Liver (tissue), 9 donors: ENCODE data around the gene KCNMB2. TPM values are rescaled to one million over a fixed set of nuclear protein-coding genes. Genes with fewer than 3 reads are reported as not detected.

Experiments
- DNase-seq: peaks from one replicate; pipeline ENCODE4 v3.0.0-alpha.2; 2017; ENCODE audit warnings: low spot score
- H3K27ac ChIP-seq, 2 donors: one replicate each; pipeline ENCODE4 v1.7.0; 2013; ENCODE audit warnings: inconsistent platforms in 2 of 2, low read length in 2 of 2, control low read depth in 1 of 2, low read depth in 1 of 2, mild to moderate bottlenecking in 1 of 2
- H3K27me3 ChIP-seq, 4 donors: one replicate each; pipeline versions ENCODE4 v1.6.1 to v1.7.0; 2013; ENCODE audit warnings: low read length in 3 of 4, inconsistent platforms in 1 of 4, mild to moderate bottlenecking in 1 of 4, moderate library complexity in 1 of 4; ENCODE audit not compliant: control insufficient read depth in 4 of 4, insufficient read depth in 4 of 4
- H3K36me3 ChIP-seq, 4 donors: one replicate each; pipeline versions ENCODE4 v1.6.1 to v1.7.0; 2013; ENCODE audit warnings: low read length in 3 of 4, mild to moderate bottlenecking in 3 of 4, low read depth in 1 of 4, moderate library complexity in 1 of 4; ENCODE audit not compliant: control insufficient read depth in 4 of 4, insufficient read depth in 3 of 4
- H3K4me1 ChIP-seq, 4 donors: one replicate each; pipeline versions ENCODE4 v1.6.1 to v1.7.0; 2013; ENCODE audit warnings: low read length in 3 of 4, mild to moderate bottlenecking in 3 of 4, moderate library complexity in 1 of 4; ENCODE audit not compliant: control insufficient read depth in 4 of 4, insufficient read depth in 4 of 4
- H3K4me3 ChIP-seq, 3 donors: one replicate each; pipeline versions ENCODE4 v1.6.1 to v1.7.0; 2013; ENCODE audit warnings: low read length in 3 of 3, control low read depth in 1 of 3, low read depth in 1 of 3, mild to moderate bottlenecking in 1 of 3
- H3K9ac ChIP-seq, 2 donors: one replicate each; pipeline ENCODE4 v1.7.0; 2013; ENCODE audit warnings: low read length in 2 of 2, mild to moderate bottlenecking in 2 of 2, moderate library complexity in 2 of 2, control low read depth in 1 of 2, low read depth in 1 of 2
- H3K9me3 ChIP-seq, 4 donors: one replicate each; pipeline versions ENCODE4 v1.6.1 to v1.7.0; 2013; ENCODE audit warnings: low read length in 3 of 4; ENCODE audit not compliant: control insufficient read depth in 4 of 4
- ATF3 ChIP-seq: IDR thresholded peaks from 2 replicates; pipeline ENCODE4 v1.6.1; 2016; ENCODE audit warnings: antibody characterized with exemption
- CTCF ChIP-seq: fragments of 150-350 bp; IDR thresholded peaks from 2 replicates; pipeline ENCODE4 v1.5.1; 2017; ENCODE audit warnings: improper control_type of control experiment, low read depth, low read length; ENCODE audit not compliant: missing input control
- EGR1 ChIP-seq, 2 donors: IDR thresholded peaks; 2 replicates each; pipeline ENCODE4 v1.6.1; 2016 to 2018; ENCODE audit warnings: antibody characterized with exemption in 2 of 2, low read depth in 2 of 2
- FOXA1 ChIP-seq: IDR thresholded peaks from 2 replicates; pipeline ENCODE4 v1.6.1; 2016; ENCODE audit warnings: antibody characterized with exemption
- FOXA2 ChIP-seq: IDR thresholded peaks from 2 replicates; pipeline ENCODE4 v1.6.1; 2016; ENCODE audit warnings: antibody characterized with exemption
- GABPA ChIP-seq, 2 donors: IDR thresholded peaks in 1 of 2; conservative IDR thresholded peaks in 1 of 2; 2 replicates each; pipeline ENCODE4 v1.6.1; 2016; ENCODE audit warnings: antibody characterized with exemption in 2 of 2, mild to moderate bottlenecking in 1 of 2, moderate library complexity in 1 of 2
- HNF4A ChIP-seq, 2 donors: conservative IDR thresholded peaks; 2 replicates each; pipeline ENCODE4 v1.6.1; 2016; ENCODE audit warnings: antibody characterized with exemption in 2 of 2, mild to moderate bottlenecking in 2 of 2
- HNF4G ChIP-seq: IDR thresholded peaks from 2 replicates; pipeline ENCODE4 v1.6.1; 2016; ENCODE audit warnings: antibody characterized with exemption
- JUND ChIP-seq, 2 donors: IDR thresholded peaks; 2 replicates each; pipeline ENCODE4 v1.6.1; 2016; ENCODE audit warnings: antibody characterized with exemption in 2 of 2
- MAX ChIP-seq: IDR thresholded peaks from 2 replicates; pipeline ENCODE4 v1.6.1; 2016; ENCODE audit warnings: antibody characterized with exemption
- NR2F2 ChIP-seq: IDR thresholded peaks from 2 replicates; pipeline ENCODE4 v1.6.1; 2016; ENCODE audit warnings: antibody characterized with exemption
- RAD21 ChIP-seq, 2 donors: IDR thresholded peaks; 2 replicates each; pipeline ENCODE4 v1.6.1; 2016; ENCODE audit warnings: antibody characterized with exemption in 2 of 2, mild to moderate bottlenecking in 2 of 2
- REST ChIP-seq: IDR thresholded peaks from 2 replicates; pipeline ENCODE4 v1.6.1; 2016; ENCODE audit warnings: antibody characterized with exemption, mild to moderate bottlenecking
- TAF1 ChIP-seq: conservative IDR thresholded peaks from 2 replicates; pipeline ENCODE4 v1.6.1; 2016; ENCODE audit warnings: antibody characterized with exemption, mild to moderate bottlenecking
- YY1 ChIP-seq: IDR thresholded peaks from 2 replicates; pipeline ENCODE4 v1.6.1; 2016; ENCODE audit warnings: antibody characterized with exemption, mild to moderate bottlenecking
- ZBTB33 ChIP-seq: IDR thresholded peaks from 2 replicates; pipeline ENCODE4 v1.6.1; 2016; ENCODE audit warnings: antibody characterized with exemption
- whole genome bisulfite sequencing: extraction: QIAGEN DNeasy Blood & Tissue Kit; methylation state at CpG from one replicate; pipeline ENCODE4 v1.1.7; 2013; 5-methylcytosine and 5-hydroxymethylcytosine counted together
- polyA plus RNA-seq, 2 donors: library from polyadenylated mRNA; stranded (reverse) in 1 of 2; unstranded in 1 of 2; fragments of 200-250 nt in 1 of 2; fragments of >200 nt in 1 of 2; fragmentation: Nextera tagmentation in 1 of 2; extraction: Ambion mirVana in 1 of 2; gene quantifications; one replicate each; pipeline versions ENCODE4 v1.2.1 to v1.2.3, GENCODE V29; 2013 to 2015
- total RNA-seq, 2 donors: library from RNA; depleted of rRNA; stranded (reverse); fragments of >200 nt; gene quantifications; one replicate each; pipeline ENCODE4 v1.2.3, GENCODE V29; 2014
- donor health status: healthy.
- donor health status: healthy.
- donor health status: healthy.
- donor health status: healthy.
- donor health status: healthy.

The KCNMB2 gene
- total and polyA plus RNA-seq, 4 donors = 0.08 to 0.33 (median 0.16) TPM; not detected in 1

- TF ChIP-seq YY1 = no peak
- TF ChIP-seq TAF1 = no peak
- TF ChIP-seq HNF4A (conservative IDR thresholded peaks at IDR 0.05) = no peak
- TF ChIP-seq RAD21 (IDR thresholded peaks at IDR 0.05) = no peak
Observed at GRCh38 chr3:178537122-178537705, 978 bp downstream of the KCNMB2 start (continued).

GRCh38 chr3:178538056-178538455 lies 1.8 kb downstream of the KCNMB2 start:
- Histone ChIP-seq H3K36me3 (no peaks in the 10 kb centered on the region), H3K9ac (no peak overlapping the region), H3K9me3 (no peaks in the 10 kb centered on the region), H3K4me3 (no peak overlapping the region), H3K4me1 (no peaks in the 10 kb centered on the region), H3K27ac (no peak overlapping the region), H3K27me3 (peaks cover 0 to 11% (median 2%) of the 10 kb centered on the region in 4 donors)
- 65% methylated on average over 4 of the region's 4 CpGs for WGBS
- DNase-seq = no peak
- TF ChIP-seq ATF3 (no peak), FOXA1 (no peak), CTCF (no peak), ZBTB33 (no peak), JUND (IDR thresholded peaks at IDR 0.05) (no peak), MAX (no peak), GABPA (IDR thresholded peaks at IDR 0.05 in 1 of 2, conservative IDR thresholded peaks at IDR 0.05 in 1 of 2) (no peak), NR2F2 (no peak), TAF1 (no peak), REST (no peak), RAD21 (IDR thresholded peaks at IDR 0.05) (no peak), FOXA2 (no peak), HNF4A (conservative IDR thresholded peaks at IDR 0.05) (no peak), YY1 (no peak), EGR1 (IDR thresholded peaks at IDR 0.05; ENCODE audit: low read depth in 2 of 2) (no peak), HNF4G (no peak)
